ENCODE results near the gene RAD9A.

DNA sequence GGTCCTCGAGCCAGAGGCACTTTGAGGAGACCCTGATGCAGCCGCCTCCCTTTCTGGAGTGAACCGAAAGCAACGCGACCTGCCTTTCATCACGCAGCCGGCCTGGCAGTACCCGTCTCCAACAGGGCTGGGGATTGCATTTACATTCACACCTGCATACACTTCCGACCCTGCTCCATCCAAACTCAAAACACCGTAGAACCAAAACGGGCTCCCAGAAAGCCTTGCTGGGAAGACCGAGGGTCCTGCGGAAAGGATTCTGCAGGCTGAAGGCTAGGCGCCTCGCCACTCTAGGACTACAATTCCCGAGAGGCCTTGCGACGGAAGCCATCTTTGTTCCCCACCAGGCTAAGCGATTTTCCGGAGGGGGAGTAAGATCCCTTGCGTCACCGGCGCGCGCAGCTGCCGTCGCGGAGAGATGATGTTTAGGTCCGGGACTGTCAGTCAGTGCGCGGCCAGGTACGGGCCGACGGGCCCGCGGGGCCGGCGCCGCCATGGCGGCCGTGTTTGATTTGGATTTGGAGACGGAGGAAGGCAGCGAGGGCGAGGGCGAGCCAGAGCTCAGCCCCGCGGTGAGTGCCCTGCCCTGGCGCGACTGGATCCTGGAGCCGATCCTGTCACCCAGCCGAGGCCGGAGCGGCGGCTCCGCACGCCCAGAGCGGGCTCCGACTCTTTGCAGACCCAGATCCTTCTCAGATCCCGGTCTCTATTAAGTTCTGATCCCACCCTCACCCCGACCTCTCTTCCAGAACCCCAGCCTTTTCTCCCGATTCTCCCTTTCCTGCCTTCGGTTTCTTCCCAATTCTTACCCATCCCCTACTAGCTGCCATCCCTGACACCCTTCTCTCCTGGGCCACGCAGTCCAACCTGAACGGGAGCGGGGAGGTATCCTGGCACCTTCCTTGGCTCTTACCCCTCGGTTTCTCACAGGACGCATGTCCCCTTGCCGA is 36.5 kb downstream of the RAD9A start, which contains the start of gene RPS6KB2:
- TF ChIP-seq, protein P1, sequence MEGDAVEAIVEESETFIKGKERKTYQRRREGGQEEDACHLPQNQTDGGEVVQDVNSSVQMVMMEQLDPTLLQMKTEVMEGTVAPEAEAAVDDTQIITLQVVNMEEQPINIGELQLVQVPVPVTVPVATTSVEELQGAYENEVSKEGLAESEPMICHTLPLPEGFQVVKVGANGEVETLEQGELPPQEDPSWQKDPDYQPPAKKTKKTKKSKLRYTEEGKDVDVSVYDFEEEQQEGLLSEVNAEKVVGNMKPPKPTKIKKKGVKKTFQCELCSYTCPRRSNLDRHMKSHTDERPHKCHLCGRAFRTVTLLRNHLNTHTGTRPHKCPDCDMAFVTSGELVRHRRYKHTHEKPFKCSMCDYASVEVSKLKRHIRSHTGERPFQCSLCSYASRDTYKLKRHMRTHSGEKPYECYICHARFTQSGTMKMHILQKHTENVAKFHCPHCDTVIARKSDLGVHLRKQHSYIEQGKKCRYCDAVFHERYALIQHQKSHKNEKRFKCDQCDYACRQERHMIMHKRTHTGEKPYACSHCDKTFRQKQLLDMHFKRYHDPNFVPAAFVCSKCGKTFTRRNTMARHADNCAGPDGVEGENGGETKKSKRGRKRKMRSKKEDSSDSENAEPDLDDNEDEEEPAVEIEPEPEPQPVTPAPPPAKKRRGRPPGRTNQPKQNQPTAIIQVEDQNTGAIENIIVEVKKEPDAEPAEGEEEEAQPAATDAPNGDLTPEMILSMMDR (conservative IDR thresholded peaks at IDR 0.05; ENCODE audit: low read depth in 2 of 2), result no peak
- TF ChIP-seq ZNF114 (CRISPR knock-in tag; IDR thresholded peaks at IDR 0.05), result no peak

Measured in GM23338 (cell line).